IPS-15b (cell line): ENCODE results near the gene BATF2.
"Not testable (repeated sequence)": the region's sequence is repeated elsewhere in the genome, so short reads cannot be mapped to it uniquely, and the experiment has no call there.

Experiments
- H3K27me3 ChIP-seq: one replicate; pipeline ENCODE4 v1.6.1; 2013; ENCODE audit warnings: low read length; ENCODE audit not compliant: control insufficient read depth, insufficient read depth
- H3K36me3 ChIP-seq: one replicate; pipeline ENCODE4 v1.6.1; 2013; ENCODE audit warnings: low read length; ENCODE audit not compliant: control insufficient read depth, insufficient read depth
- H3K4me1 ChIP-seq: one replicate; pipeline ENCODE4 v1.6.1; 2013; ENCODE audit warnings: mild to moderate bottlenecking, low read length; ENCODE audit not compliant: control insufficient read depth, insufficient read depth
- H3K4me3 ChIP-seq: one replicate; pipeline ENCODE4 v1.5.1; 2013; ENCODE audit warnings: low read depth, low read length
- H3K9ac ChIP-seq: one replicate; pipeline ENCODE4 v1.6.1; 2013; ENCODE audit warnings: low read depth, mild to moderate bottlenecking, low read length
- H3K9me3 ChIP-seq: one replicate; pipeline ENCODE4 v1.6.1; 2013; ENCODE audit warnings: mild to moderate bottlenecking, low read length; ENCODE audit not compliant: control insufficient read depth, insufficient read depth

BATF2 gene

DNA sequence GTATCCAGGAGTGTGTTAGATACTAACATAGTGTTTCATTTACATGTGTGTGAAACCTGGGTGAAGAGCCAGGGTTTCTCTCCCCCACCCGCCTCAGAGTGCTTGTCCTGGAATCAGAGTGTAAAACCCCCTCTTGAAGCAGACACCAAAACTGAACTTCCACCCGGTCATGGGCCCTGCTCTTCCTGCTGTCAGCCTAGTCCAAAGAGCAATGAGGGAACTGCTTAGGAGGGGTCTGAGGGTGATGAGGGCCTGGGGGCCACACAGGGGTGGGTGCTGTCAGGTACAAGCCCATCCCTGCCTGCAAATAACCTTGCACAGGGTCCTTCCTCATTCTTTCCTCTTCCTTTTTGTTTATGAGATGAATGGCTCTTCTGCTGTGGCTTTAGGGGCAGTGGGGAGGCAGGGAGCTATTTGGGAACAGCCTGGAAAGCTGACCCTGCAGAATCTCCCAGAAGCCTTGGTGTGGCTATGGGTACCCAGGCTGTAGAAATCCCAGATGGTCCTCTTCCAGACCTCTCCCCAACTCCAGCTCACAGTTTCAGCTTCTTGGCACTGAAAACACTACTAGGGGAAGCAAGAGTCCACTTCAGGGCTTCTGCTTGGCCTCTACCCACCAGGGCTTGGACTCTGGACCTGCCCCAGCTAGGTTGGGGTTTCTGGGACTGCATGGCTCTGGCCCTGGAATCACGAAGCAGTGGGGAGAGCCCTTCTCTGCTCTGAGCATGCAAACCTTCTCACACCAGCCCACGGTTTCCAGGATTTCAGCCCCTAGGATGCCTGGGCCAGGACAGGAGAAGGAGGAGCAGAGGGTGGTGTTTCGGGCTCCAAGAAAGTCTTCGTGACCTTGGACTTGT lies 8.5 kb downstream of the BATF2 start:
- no peaks in the 10 kb centered on the region for H3K36me3 ChIP-seq
- H3K9ac ChIP-seq = no peak overlapping the region
- H3K9me3 ChIP-seq = no peaks in the 10 kb centered on the region
- no peaks in the 10 kb centered on the region for H3K4me1 ChIP-seq
- H3K4me3 ChIP-seq = no peak overlapping the region
- no peaks in the 10 kb centered on the region for H3K27me3 ChIP-seq

DNA sequence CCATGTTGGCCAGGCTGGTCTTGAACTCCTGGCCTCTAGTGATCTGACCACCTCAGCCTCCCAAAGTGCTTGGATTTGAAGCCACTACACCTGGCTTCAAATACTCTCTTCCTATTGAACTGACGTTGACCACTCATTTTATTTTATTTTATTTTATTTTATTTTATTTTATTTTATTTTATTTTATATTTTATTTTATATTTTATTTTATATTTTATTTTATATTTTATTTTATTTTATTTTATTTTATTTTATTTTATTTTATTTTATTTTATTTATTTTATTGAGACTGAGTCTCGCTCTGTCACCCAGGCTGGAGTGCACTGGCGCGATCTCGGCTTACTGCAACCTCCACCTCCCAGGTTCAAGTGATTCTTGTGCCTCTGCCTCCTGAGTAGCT lies 13.4 kb downstream of the BATF2 start:
- H3K9me3 ChIP-seq, H3K4me1 ChIP-seq, H3K9ac ChIP-seq, H3K4me3 ChIP-seq, H3K36me3 ChIP-seq, H3K27me3 ChIP-seq: not testable (repeated sequence)

DNA sequence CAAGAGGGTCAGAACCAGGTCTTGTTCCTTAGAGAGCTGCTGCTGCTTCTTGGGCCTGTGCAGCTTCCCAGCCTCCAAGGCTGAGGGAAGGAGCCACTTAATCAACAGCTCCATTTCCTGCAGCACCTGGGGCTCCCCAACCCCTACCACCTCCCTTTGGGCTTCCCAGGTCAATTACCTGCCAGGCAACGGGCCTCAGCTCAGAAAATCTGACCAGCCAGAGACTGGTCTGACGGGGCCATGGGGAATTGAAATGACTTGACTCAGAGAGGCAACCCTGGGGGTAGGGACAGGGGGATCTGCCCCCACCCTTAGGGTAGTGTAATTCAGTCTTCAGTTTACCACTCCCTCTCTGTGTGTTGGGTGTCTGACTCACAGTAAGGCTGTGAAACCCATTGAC lies 20.1 kb downstream of the BATF2 start:
- no peaks in the 10 kb centered on the region for H3K4me1 ChIP-seq
- no peak overlapping the region for H3K9ac ChIP-seq
- H3K9me3 ChIP-seq = no peaks in the 10 kb centered on the region
- H3K36me3 ChIP-seq = no peaks in the 10 kb centered on the region
- H3K27me3 ChIP-seq = peaks cover 2% of the 10 kb centered on the region
- no peak overlapping the region for H3K4me3 ChIP-seq

DNA sequence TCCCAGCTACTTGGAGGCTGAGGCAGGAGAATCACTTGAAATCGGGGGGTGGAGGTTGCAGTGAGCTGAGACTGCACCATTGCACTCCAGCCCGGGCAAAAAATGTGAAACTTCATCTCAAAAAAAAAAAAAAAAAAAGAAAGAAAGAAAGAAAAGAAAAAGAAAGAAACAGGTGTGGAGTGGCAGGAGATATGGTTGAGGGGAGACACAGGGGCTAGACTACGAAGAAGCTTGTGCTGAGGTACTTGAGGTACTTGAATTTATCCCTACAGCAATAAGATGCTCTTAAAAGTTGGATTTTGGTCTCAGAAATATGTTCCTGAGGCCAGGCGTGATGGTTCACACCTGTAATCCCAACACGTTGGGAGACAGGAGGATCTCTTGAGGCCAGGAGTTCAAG lies 22.6 kb downstream of the BATF2 start:
- Histone ChIP-seq H3K4me1 (no peaks in the 10 kb centered on the region), H3K9me3 (no peaks in the 10 kb centered on the region), H3K4me3 (no peak overlapping the region), H3K27me3 (peaks cover 7% of the 10 kb centered on the region), H3K36me3 (no peaks in the 10 kb centered on the region), H3K9ac (no peak overlapping the region)

DNA sequence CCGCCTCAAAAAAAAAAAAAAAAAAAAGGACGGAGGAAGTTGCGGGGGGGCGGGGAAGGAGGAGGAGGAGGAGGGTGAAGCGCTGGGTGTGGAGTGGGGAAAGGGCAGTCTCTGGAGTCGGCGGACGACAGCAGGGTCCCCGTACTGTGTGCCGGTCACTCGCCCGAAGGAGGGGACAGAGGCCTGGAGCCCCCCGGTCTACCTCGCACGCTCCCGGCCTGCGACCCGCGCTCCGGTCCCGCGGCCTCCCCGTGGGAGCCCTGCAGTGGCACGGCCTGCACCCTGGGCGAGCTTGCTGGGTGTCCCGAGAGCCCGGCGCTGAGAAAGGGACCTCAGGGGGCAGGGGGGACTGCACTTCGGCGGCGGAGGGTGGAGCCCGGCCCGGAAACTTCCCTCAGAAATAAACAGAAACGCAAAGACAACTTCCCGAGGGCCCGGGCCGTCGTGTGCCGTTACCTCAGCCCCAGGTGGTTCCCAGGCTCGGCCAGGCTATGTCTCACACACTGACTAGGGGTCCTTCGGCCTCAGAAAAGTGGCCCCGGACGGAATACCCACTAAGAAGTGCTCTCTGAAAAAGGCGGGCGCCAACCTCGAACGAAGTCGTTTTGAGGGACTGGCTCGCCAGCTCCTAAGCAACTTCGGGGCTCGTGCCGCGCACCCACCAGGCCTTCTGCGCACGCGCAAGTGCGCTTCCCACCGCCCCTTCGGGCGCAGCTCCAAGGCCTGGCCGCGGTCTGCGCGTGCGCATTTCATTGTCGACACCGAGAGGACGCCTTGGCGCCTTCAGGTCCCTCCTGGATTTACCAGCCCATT lies 25.1 kb downstream of the BATF2 start, which contains the start of gene MAJIN:
Gene MAJIN, minus strand, starts transcription at position 688 of the 813 bp plus-strand sequence. CDS start 12,703 bp downstream, outside the sequence.
- Histone ChIP-seq H3K4me3 (no peak within 1 kb of the TSS), H3K9ac (no peak within 1 kb of the TSS), H3K36me3 (no peaks in the 10 kb centered on the region), H3K4me1 (no peaks in the 10 kb centered on the region), H3K27me3 (peaks cover 7% of the 10 kb centered on the region), H3K9me3 (no peaks in the 10 kb centered on the region)

DNA sequence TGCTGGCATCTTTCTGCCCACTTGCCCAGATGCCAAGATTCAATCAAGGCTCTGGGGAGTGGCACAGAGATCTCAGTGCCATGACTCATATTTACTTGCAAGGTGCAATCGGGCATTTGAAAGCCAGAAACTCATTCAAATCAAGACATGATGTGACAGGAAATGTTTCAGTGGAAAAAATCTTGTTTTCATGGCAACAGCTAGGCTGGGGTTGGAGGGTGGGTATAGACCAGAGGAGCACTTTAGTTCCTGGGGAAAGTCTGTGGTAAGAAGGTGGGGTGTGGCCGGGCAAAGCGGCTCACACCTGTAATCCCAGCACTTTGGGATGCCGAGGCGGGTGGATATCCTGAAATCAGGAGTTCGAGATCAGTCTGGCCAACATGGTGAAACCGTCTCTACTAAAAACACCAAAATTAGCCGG lies 26.0 kb downstream of the BATF2 start:
- H3K4me1 ChIP-seq = no peaks in the 10 kb centered on the region
- H3K27me3 ChIP-seq = peaks cover 7% of the 10 kb centered on the region
- H3K9me3 ChIP-seq = no peaks in the 10 kb centered on the region
- H3K9ac ChIP-seq = no peak overlapping the region
- H3K4me3 ChIP-seq = no peak overlapping the region
- H3K36me3 ChIP-seq = no peaks in the 10 kb centered on the region

DNA sequence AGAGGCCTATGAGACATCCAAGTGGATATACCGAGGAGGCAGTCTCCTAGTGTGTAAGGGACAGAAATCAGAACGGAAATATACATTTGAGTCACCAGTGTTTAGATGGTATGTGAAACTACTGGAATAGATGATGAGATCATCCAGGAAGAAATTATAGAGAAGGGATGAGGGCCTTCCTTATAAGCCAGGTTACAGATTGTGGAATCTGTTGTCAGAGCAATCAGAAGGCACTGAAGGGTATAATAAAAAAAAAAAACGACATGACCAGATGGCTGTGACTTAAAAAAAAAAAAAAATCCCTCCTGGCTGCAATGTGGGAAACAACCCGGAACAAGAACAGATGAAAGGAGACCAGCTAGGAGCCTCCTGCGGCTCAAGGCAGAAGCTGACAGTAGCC lies 27.6 kb downstream of the BATF2 start:
- H3K4me3 ChIP-seq = no peak overlapping the region
- H3K36me3 ChIP-seq = no peaks in the 10 kb centered on the region
- no peaks in the 10 kb centered on the region for H3K9me3 ChIP-seq
- H3K9ac ChIP-seq = no peak overlapping the region
- H3K27me3 ChIP-seq = peaks cover 7% of the 10 kb centered on the region
- H3K4me1 ChIP-seq = no peaks in the 10 kb centered on the region

DNA sequence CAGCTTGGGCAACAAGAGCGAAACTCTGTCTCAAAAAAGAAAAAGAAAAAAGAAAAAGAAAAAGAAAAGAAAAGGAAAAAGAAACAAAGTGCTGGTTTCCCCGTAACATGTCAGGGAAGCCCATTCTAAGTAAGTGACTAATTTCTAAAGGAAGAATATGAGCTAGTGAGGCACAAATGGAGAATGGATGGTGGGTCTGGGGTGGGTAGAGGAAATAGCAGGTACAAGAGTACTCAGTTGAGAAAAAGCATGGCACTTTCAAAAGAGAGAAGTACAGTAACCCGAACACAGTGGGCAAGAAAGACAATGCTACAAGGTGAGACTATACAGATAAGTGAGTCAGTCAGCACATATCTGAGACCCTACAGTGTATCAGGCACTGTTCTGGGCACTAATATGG lies 29.4 kb downstream of the BATF2 start:
- Histone ChIP-seq H3K4me1 (no peaks in the 10 kb centered on the region), H3K36me3 (no peaks in the 10 kb centered on the region), H3K9ac (no peak overlapping the region), H3K9me3 (no peaks in the 10 kb centered on the region), H3K27me3 (peaks cover 7% of the 10 kb centered on the region), H3K4me3 (no peak overlapping the region)

DNA sequence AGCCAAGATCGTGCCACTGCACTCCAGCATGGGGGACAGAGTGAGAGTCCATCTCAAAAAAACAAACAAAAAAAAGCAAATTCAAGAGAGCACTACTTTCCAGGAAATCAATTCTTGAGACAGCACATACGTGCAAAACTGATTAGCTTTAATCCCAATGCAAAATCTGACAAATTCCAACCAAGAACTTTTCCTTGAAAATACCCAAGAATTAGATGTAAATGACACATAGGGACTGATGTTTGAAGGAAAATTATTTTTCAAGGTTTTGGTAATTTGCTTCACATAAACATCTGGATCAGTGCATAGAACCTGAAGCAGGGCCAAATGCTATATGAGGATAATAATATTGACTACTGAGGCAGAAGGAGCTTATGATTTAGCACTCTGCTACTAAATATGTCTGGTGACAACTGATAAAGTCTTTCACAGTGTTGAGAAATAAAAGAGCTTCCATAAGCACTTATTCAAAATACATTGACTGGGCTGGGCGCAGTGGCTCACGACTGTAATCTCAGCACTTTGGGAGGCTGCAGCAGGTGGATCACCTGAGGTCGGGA lies 33.6 kb downstream of the BATF2 start:
- Histone ChIP-seq H3K27me3 (no peaks in the 10 kb centered on the region), H3K9me3 (no peaks in the 10 kb centered on the region), H3K4me1 (no peaks in the 10 kb centered on the region), H3K9ac (no peak overlapping the region), H3K4me3 (no peak overlapping the region), H3K36me3 (no peaks in the 10 kb centered on the region)

DNA sequence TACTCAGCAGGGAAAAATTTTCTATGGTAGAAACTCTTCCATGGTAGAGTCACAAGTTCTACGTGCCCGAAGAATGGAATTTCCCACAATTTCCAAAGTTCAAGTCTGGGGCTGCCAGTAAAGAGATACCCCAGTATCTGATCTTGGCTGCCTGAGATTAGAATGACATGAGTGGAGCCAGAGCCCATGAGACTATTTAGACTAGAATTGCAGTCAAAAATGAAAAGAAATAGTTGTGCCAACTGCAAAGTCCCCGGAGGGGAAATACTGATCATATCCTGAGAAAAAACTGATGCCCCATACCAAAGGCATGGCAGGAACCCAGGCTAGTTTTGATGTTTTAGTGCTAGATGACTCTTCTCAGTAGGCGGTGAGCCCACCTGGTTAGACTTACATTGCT lies 36.1 kb downstream of the BATF2 start:
- Histone ChIP-seq H3K9ac (no peak overlapping the region), H3K9me3 (no peaks in the 10 kb centered on the region), H3K4me1 (no peaks in the 10 kb centered on the region), H3K27me3 (no peaks in the 10 kb centered on the region), H3K4me3 (no peak overlapping the region), H3K36me3 (no peaks in the 10 kb centered on the region)

DNA sequence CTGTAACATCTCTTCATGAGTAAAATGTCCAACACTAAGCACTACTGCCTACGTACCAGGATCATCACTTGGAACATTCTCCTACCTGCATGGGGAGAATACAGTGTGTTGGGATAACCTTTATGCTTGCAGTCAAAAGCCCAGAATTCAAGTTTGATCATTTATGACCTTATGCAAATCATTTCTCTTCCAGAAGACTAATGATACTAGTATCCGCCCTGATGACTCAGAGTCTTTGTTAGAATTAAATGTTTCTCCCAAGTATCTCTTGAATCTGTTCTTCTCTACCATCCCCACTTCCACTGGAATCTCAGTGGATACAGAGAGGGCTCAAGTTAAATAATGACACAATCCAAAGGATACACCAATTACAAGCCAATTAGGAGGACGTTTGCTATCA lies 37.3 kb downstream of the BATF2 start:
- Histone ChIP-seq H3K4me1 (no peaks in the 10 kb centered on the region), H3K9me3 (no peaks in the 10 kb centered on the region), H3K27me3 (no peaks in the 10 kb centered on the region), H3K4me3 (no peak overlapping the region), H3K9ac (no peak overlapping the region), H3K36me3 (no peaks in the 10 kb centered on the region)
